HG02981 (cell line): ENCODE results near the gene TM2D3.

Experiments
- ATAC-seq: cut with Tn5 transposase; IDR thresholded peaks from one replicate; pipeline ENCODE4 v1.9.1; 2021; ENCODE audit warnings: mild to moderate bottlenecking, moderate library complexity; ENCODE audit not compliant: unreplicated experiment

TM2D3 gene, protein sequence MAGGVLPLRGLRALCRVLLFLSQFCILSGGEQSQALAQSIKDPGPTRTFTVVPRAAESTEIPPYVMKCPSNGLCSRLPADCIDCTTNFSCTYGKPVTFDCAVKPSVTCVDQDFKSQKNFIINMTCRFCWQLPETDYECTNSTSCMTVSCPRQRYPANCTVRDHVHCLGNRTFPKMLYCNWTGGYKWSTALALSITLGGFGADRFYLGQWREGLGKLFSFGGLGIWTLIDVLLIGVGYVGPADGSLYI

DNA sequence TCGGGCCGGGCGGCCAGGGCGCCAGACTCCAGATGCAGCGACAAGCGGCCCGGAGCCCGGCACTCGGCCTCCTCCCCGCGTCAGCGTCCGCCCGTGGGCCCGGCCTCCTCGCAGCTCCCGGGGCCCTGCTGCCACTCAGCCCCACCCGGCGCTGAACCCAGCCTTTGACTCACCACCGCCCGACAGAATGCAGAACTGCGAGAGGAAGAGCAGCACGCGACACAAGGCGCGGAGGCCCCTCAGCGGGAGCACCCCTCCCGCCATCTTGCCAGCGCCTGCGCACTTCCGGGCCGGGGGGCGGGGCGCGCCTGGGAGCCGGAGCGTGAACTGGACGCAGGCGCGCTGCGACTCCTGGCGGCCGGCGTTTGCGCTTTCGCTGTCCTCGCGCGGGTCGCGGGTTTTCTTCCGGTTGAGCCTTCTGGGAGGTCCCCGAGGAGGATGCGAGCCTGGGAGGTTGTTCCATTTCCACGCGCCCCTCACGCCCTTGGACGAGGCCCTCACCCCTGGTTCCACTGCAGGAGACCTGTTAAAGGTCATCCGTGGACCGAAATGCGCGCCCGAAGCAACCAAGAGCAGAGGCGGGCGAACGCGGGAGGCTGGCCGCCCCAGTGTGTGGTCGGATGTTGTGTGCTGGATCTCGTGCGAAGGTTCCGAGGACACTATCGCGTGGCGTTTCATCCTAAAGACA is at the start of gene TM2D3:
TSS of gene TM2D3 (minus strand) at position 284 of the 688 bp plus-strand sequence. CDS start at position 264, 20 bp downstream.
- ATAC-seq: peak; percentile 84

DNA sequence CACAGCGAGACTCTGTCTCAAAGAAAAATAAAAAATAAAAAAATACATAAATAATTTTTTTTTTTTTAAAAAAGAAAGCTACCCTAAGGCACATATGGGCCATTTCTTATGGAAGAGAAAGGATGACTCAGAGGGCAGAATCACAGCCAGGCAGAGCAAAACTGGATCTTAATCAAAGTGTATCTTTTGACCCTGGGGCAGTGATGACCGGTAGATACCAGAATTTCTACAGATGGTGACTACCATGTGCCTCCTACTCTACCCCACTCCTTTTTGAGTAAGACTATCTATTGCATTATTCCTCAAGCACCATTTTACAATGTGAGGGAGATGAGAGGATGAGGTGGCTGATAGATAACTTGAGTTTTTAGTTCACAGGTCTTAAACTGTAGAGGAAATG is 46.1 kb upstream of the TM2D3 start:
- no peak for ATAC-seq

DNA sequence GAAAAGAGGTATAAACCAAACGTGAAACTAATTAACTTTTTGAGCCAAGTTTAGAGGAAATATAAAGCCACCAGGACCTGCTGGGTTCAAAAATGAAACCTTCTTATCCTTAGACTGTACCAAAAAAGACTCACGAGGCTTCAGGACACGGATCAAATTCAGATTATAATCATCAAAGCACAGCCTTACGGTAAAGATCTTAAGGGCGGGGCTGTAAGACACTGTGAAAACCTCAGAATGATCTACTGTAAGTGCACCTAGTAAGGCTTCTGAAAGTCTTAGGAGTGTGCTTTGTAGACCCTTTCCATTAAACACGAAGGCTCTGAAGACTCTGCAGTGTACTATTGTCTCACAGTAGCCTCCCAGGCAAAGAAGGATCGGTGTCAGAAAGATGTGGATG is 45.3 kb upstream of the TM2D3 start:
- no peak for ATAC-seq

DNA sequence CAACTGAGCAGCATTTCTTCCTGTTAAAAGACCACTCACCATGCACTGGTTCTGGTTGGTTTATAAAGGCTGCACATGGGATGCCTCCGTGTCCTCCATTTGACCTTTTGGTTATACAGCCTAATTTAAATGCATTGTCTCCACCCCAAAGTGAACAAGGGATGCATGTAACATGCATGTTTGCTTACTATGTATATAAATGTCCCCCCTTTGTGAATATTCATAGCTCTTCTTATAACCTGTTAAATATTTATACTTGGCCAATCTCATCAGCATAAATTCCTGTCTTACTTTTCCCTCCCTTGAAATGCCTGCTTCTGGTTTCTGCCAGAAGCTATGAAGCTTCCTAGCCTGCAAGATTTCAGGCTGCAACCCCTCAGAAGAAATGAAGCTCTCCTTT is 44.6 kb upstream of the TM2D3 start:
- no peak for ATAC-seq

DNA sequence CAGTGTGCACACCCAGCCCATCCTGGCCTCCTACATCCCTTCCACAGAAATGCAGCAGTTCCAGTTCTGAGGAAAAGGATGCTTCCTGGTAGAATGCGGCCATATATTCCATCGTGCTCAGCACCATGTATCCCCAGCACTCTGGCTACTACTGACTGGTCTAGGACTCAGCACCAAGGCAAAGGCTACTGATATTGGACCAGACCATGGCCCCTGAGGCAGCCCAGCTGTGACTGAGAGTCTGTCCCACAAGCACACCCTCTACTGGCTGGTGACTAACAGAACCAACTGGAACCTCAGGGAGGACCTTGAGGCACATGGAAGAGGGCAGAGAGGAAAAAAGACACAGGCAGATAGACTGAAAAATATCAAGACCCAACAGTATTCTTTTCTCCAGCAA is 42.1 kb upstream of the TM2D3 start:
- ATAC-seq: no peak

DNA sequence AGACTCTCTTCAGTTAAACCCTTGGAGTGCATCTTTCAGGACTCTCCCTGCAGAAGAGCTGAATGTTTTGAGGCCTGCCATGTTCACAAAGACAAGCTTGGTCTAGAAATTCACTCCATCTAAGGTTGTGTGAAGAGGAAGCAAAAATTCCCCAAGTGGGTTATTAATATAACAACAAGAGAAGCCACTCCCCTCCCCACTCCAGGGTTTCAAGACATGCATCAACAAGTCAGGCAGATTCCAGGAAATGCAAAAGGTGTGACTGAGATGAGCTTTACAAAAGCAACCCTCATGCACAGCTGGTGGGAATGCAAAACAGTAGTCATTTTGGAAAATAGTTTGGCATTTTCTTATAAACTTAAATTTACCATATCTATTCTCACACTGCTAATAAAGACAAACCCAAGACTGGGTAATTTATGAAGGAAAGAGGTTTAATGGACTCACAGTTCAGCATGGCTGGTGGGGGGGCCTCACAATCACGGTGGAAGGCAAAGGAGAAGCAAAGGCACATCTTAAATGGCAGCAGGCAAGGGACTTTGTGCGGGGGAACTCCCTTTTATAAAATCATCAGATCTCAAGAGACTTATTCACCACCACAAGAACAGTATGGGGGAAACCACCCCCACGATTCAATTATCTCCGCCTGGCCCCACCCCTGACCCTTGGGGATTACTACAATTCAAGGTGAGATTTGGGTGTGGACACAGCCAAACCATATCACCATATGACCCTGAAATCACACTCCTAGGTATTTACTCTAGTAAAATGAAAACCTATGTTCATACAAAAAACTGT is 40.8 kb upstream of the TM2D3 start:
- ATAC-seq: no peak

DNA sequence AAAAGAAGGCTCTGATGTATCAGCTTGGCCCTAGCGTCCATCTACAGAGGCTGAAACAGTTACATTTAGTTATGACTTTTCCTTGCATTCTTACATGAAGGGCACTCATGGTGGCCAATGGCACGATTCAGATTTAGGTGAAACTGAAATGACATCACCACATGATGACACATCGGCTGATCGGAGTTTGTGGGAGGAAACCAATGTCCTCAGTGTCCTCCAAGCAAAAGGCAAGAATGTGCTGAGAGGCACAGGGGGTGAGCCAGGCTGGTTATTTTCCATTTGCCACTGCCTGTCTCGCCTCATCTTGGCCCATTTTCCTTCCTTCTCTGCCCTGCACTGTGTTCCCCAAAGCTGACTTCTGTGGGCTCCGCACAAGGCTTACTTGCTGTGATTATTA is 37.7 kb upstream of the TM2D3 start:
- ATAC-seq: no peak

DNA sequence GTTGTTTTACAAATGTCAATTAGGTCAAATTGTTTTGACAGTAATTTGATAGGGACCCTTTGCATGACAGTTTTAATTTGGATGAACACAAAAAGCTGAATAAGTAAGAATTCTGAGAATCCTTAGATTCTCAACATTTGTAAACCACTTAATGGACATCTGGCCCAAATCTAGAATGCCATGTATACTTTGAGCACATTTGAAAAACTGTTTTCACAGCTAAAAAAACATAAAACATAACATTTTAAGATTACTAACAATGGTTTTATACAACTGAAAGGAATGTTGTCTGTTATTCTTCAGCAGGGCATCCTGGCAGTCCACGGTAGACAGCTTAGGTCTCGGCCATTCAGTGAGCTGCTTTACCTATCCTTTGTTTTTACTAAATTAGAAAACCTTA is 34.5 kb upstream of the TM2D3 start:
- no peak for ATAC-seq

DNA sequence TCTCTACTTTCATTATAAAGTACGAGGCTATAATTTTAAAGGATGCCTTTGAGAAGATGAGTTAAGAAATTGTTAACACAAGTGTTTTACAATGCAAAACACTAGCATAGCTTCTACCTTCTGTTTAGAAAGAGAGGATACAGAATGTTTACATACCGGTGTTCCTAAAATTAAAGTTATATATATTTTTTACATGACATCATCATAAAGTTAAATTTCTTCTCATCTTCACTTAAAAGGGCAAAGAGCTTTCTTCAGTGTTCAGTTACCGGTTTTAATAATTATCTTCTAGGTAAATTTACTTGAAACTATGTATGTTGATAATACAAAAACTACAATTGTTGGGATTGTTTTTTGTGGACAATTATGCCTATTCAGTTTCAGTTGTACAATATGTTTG is 32.7 kb upstream of the TM2D3 start:
- ATAC-seq: no peak

DNA sequence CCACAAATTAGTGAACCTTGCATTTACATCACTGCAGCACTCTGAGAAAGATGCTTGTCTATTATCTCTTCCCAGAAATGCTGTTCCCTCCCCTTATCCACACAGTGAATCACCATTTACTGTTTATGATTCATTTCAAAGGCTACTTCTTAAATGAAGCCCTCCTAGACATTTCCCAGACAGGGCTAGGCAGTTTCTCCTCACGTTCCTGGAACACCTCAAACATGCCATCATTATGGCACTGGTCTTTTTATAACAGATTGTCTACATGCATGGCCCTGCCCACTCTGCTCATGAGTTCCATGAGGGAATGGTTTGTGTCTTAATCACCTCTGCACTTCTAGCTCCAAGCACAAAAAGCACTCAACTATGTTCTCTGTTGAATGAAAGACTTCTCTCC is 32.2 kb upstream of the TM2D3 start:
- no peak for ATAC-seq

DNA sequence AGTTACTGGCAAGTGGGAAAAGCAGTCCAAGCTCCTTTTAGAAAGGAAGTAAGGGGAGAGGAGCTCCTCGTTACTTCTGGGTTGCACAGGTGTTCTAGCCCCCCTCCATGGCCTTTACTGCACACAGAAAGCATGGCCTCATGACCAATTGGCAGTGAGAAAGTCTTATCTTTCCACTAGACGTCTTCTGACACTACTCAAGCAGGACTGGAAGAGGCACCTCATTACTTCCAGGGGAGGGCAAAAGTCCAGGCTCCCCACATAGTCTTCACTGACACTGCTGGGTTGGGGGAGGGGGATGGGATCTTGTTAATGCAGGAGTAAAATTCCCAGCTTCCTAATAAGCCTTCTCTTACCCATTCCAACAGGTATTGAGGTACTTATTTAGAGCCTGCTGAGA is 27.6 kb upstream of the TM2D3 start:
- ATAC-seq: no peak

DNA sequence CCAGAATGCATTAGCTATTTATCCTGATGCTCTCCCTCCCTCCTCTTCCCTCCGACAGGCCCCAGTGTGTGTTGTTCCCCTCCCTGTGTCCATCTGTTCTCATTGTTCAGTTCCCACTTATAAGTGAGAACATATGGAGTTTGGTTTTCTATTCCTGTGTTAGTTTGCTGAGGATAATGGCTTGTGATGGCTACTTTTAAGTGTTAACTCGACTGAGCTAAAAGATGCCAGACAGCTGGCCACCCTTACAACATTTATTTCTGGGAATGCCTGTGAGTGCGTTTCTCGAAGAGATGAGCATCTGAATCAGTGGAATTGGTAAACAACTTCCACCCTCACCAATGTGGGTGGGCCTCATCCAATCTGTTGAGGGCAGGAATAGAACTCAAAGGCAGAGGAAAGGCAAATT is 24.7 kb upstream of the TM2D3 start:
- no peak for ATAC-seq

DNA sequence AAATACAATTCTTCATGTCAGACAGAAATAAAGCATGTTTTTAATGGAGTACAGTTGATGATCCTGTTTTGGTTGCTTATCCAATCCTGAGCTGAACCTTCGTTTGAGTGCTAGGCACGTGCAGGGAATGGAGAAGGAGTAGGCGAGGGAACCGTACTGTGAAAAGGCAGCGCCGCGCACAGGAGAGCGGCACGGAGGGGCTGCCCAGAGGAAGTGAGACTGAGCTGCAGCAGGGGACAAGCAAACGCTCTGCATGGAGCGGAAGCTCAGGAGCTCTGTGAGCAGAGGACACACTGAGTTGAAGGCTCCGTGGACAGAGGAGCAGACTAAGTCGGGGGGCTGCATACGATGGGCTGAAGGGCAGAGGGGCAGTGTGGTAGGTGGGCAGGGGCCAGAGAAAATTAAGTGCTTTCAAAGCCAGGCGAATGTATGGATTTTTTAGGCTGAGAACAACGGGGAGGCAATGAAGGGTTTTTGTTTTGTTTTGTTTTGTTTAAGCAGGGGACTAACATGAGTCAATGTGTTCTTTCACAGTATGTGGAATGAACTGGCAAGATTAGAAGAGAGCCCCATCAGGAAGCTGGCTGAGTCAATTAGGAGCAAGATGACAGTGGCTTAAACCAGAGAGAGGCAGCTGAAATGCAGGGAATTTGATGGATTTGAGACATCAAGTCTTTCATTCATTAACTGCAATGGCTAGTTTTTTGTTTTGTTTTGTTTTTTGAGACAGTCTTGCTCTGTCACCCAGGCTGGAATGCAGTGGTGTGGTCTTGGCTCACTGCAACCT is 23.8 kb upstream of the TM2D3 start:
- peak; percentile 57 for ATAC-seq

DNA sequence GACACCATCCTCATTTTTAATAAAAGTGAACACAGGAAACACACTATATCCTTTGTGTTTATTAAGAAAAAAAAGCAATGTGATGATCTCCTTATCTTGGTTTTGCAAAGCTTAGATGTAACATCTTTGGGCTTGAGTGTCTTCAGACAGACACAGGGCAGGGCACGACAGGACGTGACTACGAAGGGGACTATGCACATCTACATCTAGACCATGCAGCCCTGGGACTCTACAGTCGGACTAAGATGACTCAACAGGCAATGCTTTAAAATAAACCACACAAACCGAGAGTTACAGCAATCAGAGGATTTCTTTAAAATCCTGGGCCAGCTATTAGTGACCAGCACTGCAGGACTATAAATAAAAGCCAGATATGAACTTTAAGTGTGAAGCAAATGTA is 22.8 kb upstream of the TM2D3 start:
- no peak for ATAC-seq

DNA sequence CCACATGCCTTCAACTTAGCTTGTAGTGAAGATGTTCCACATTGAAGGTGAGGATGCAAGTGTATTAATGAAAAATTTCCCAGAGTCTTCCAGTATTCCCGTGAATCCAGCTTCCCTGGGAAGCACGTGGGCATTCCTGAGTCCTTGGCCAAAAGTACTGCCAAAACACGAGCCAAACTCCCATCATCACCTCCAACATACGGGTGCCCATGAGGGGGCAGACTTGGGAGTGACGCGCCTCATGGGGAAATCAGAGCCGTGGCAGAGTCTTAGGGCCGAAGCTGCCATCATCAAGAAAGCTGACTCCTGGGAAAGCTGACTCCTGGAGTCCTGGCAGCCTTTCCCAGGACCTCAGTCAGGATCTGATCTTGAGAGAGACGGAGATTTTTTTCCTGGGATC is 20.1 kb upstream of the TM2D3 start:
- no peak for ATAC-seq

DNA sequence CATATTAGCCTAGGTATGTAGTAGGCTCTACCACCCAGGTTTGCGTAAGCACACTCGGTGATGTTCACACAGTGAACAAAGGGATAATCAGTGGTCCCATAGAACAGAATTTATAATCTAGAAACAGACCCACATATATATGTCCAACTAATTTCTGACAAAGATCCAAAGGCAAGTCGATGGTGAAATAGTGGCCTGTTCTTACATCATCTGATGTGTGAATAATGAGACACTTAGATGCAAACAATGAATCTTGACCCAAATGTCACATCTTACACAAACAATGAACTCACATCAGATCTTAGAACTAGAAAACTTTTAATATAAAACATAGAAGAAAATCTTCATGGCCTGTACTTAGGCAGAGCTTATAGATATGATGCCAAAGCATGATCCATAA is 17.6 kb upstream of the TM2D3 start:
- no peak for ATAC-seq

DNA sequence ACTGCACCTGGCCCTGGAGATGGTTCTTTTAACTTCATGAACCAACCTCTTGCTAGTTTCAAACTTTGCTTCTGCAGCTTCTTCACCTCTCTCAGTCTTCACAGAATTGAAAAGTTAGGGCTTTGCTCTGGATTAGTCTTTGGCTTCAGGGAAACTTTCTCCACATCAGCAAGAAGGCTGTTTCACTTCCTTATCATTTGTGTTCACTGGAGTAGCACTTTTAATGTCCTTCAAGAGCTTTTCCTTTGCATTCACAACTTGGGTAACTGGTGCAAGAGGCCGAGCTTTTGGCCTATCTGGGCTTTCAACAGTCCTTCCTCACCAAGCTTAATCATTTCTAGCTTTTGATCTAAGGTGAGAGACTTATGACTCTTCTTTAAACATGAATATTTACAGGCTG is 15.7 kb upstream of the TM2D3 start:
- no peak for ATAC-seq

DNA sequence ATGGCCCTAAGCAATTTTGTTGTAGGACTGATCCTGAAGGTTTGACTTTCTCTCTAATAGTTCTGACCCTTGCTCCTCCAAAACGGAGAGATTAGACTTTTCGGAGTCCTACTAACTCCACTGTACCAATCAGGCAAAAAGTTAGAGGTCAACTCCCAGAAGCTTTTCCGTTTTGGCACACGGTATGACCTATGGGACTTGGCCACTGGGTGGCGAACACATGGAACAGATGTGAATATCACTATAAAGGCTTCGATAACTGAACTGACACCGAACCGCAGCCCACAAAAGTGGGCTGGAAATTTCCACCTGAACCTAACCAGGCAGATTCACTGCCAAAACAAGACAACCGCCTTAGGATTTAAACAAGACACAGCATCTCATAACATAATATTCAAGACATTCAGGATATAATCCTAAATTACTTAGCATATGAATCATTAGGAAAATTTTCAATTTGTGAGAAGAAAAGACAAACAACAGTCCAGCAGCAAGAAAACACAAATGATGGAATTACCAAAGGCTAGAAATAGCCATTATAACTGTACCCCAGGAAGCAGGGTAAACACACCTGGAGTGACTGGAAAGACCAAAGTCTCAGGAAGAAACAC is 12.2 kb upstream of the TM2D3 start:
- no peak for ATAC-seq

DNA sequence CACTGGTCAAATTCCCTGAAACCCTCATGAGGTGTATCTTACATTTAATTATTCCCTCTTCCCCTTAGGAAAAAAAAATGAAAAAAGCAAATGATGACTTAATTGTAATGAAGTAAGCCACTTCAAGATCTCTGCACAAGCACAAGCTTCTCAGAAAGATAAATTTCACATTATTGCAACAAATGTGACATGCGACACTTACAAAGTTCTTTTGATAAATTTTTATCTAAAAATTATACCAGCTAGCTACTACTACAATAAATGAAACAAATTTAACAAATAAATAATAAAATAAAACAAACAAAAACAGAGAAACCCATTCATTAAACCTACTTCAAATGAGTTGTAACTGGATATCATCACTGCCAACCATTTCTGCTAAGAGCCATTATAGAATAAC is 10.0 kb upstream of the TM2D3 start:
- ATAC-seq: no peak

DNA sequence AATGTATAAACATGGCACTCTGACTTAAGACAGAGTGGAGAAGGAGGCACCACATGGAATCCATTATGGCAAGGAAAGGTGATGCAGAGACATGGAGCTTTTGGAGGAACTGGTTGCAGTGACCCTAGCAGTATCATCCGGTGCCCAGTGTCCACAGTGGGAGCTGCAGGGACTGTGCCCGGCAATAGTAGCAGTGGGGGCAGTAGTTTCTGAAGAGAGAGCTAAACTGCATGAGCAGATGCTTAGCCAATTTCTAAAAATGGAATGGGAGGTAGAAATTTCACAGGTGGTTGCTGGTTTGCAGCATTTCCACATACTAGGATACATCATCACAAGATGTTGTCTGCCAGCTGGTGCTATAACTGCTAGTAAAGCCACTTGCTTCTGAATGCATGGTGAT is 7.8 kb upstream of the TM2D3 start:
- ATAC-seq: no peak
